Stimulated activated CD4-positive, alpha-beta T cell treated with anti-CD3 and anti-CD28 coated beads, TNF-alpha, amount 100 ng/mL, for 48 hours (primary cell): ENCODE results near the gene TADA2A.

Experiments
- DNase-seq, 3 donors: peaks; one replicate each; pipeline ENCODE4 v3.0.0-alpha.2; 2020; ENCODE audit warnings: low read depth in 3 of 3

Gene TADA2A

GRCh38 chr17:37406635-37407461 lies at the start of gene TADA2A, which contains the start of gene ACACA:
TADA2A (plus strand) TSS chr17:37406886; CDS start chr17:37411366, 4,480 bp downstream.
ACACA (minus strand) TSS chr17:37406836; CDS start chr17:37406299, 537 bp downstream.
- peak; percentile 52 to 76 (median 66) for DNase-seq

DNA sequence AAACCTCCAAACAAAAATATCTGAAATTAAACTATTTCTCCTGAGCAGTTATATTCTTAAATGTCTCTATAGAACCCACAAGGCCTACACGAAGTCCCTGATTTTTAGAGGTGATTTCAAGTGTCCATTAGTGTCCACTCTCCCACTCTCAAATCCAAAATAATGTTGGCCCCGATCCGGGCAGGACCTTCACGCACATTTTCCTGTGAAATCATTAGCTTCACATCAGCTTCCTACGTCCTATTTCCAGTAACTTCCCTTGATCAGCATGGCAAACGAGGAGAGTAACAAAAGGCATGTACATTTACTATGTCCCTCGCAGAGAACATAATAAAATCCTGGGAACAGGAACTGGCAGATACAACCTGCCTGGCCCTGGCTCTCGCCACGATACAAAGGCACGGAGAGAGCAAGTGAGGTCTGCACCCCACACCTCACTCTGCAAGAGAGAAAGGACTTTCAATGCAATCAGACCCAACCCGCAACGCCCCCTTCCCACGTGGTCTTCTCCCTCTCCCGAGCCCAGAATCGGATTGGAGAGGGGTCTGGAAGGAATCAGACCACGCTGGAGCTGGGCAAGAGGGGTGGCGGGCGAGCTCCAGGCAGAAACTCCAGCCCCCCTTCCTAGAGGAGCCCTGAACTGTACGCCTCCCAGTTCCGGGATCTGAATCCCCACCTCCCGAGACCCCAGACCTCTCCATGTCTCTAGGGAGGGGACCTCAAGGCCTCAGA lies 48.4 kb upstream of the TADA2A start:
- peak in 2 of 3 donors; percentile 17 to 25 for DNase-seq

DNA sequence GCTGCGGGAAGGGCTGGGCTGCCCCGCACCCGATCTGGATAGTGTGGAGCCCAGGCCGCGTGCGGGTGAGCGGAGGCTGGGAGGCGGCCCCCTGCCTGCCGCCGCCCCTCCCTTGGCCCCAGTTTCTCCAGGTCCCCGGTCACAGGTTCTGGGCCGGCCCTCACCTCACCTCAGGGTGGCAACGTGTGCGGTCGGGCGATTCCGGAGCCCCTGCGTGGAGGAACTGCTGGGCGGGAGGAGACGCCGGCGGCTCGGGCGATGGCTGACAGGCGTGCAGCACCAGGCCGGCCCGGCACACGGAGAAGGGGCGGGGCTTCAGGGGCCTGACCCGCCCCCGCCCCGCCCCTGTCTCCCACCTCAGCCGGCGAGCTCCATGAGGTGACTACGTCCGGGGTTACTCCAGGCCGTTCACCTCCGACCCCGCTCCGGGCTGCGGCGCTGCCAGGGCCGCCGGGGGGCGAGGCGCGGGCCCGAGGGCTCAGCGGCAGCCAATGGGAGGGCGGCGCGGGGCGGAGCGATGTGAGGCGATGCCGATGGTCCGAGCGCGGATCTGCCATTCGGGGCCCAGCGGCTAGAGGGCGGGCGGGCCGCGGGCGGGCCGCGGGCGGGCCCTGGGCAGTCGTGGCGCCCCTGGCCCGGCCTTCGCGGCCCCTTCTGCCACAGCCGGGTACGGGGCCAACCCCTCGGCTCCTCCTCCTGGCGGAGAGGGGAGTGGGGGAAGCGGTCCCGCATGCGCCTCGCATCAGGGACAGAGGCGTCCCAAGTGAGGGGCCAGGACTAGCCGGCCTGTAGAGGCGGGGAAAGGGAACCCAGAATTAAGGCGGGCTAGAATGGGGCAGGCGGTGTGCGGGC lies 47.6 kb upstream of the TADA2A start:
- DNase-seq = peak; percentile 79 to 92 (median 90)

- DNase-seq = no peak
These were observed 47.0 kb upstream of the TADA2A start for GRCh38 chr17:37359682-37360188.

DNA sequence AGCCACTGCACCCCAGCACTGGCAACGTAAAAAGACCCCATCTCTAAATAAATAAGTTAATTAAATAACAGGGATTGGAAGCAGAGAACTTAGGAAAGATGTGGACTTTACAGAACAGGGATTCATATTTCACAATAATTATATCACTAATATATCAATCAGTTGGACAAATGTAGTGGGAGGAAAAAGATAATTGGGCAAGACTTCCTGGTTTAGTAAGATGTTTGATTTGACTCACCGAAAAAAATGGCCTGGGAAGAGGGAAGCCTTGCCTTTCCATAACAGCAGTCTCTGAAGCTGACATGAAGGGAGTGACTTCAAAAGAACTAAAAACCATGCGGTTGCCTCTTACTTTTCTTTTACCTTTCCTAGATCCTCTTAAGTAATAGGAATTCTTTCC lies 46.1 kb upstream of the TADA2A start:
- no peak for DNase-seq

- no peak for DNase-seq
These were observed 45.1 kb upstream of the TADA2A start for GRCh38 chr17:37361543-37361942.

DNA sequence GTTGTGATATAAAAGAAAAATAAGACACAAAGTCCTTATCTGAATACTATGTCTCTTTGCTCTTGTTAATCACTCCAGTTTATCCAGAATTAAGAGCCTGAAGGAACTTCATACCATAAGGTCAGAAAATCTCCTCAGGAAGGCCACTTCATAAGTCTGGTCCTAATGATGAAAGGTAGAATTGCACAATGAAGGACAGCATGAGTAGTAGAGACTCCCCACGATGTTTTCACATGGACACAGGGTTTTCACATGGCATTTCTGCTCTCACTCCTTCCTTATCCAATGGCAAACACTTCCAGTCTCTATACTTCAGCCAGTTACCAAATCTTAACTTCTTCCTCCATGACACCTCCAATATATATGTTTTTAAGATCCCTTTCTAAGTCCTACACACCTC lies 41.1 kb upstream of the TADA2A start:
- no peak for DNase-seq

DNA sequence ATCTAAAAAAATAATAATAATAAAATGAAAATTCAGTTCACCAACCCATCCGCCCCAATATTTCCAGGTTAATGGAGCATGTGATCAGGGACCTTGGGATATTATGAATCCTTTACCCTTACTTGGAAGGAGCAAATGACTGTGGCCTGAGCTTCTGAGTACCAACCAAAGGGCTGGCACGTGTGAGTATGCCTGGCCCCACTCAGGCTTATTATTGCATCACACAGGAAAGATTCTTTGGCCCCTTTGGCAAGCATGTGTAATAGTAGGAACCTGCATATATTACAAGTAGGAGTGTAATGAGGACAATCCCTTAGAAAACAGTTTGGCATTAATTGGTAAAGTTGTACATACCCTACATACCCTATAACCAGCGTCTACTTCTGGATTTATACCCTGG lies 38.1 kb upstream of the TADA2A start:
- no peak for DNase-seq

- peak; percentile 36 to 49 (median 40) for DNase-seq
These were observed 33.0 kb upstream of the TADA2A start for GRCh38 chr17:37373530-37374159.

- DNase-seq = no peak
These were observed 31.0 kb upstream of the TADA2A start, which contains the start of gene C17orf78 for GRCh38 chr17:37375706-37376105. C17orf78 (plus strand) TSS chr17:37375985; CDS start chr17:37376093, 108 bp downstream.

GRCh38 chr17:37382056-37382455 lies 24.6 kb upstream of the TADA2A start:
- no peak for DNase-seq

GRCh38 chr17:37384560-37385149 lies 22.0 kb upstream of the TADA2A start:
- DNase-seq = no peak

DNA sequence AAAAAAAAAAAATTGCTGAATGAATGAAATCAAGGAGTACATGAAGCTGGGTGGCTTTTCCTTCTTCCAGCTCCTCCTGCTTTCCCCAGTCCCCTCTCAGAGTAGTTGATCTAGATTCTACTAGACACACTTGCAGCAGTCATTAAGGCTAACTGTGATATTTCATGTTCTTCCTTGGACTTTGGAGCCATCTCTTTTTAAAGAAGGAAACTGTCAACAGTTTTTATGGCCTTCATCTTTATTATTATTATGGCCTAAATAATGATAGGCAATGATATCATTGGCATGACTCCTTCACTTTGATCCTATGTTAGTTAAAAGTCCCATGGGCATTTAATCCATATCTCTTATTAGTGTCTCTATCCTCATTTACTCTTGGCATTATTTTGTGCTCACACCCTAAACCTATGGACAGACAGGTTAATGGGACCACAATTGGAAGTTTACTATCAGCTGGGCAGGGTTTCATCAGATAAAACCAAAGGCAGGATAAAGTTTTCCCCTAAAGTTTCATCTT lies 21.2 kb upstream of the TADA2A start:
- no peak for DNase-seq

GRCh38 chr17:37386462-37386861 lies 20.2 kb upstream of the TADA2A start:
- no peak for DNase-seq

- no peak for DNase-seq
These were observed 18.4 kb upstream of the TADA2A start for GRCh38 chr17:37388266-37388665.

DNA sequence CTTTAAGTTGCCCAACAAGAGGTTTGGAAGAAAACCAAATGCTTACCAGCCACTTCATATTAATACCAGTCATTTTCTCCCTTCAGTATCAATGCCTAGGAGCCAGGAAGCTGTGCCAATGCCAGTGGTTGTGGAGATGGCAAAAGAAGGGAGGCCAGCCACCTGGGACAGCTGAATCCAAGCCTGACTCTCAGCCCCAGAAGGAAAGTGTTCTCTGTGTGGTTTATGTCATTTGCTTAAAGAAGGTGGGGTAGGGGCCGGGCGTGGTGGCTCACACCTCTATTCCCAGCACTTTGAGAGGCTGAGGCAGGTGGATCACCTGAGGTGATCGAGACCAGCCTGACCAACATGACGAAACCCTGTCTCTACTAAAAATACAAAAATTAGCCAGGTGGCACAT lies 17.5 kb upstream of the TADA2A start:
- DNase-seq = no peak

GRCh38 chr17:37391146-37391545 lies 15.5 kb upstream of the TADA2A start:
- DNase-seq = no peak

DNA sequence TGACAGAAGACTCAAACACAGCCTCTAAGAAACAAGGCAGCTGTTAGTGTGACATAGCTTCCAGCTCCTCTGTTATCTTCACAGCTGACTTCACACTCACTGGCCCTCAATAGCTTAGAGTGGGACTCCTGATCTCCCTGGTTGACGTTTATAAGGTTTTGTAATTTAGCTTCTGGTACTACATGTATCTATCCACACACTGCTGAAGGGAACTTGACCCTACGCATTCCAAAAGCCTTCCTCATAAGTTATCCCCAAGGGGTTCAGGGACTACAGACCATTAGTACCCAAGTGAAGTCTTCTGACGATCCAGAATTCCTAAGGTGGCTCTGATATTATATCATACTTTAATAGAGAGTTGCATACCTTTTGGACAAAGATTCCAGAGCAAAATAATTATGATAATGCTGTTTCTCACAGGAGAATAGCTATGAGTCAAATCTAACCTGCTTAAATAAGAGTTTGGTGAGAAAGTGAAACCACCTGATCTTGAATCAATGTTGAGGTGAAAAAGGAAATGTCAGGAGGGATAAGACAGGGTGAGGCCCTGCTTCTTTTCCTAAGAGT lies 14.6 kb upstream of the TADA2A start:
- DNase-seq = no peak

DNA sequence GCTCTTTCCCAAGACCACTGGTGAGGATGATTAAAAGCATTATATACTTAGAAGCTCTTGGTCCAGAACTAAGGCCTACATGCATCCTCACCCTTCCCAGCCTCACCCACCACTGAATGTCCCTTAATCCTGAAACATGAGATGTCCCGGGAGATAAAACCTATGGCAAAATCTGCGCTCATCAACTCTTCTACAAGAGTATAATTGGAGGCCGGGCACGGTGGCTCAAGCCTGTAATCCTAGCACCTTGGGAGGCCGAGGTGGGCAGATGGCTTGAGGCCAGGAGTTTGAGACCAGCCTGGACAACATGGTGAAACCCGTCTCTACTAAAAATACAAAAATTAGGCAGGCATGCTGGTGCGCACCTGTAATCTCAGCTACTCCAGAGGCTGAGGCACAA lies 13.3 kb upstream of the TADA2A start:
- no peak for DNase-seq

DNA sequence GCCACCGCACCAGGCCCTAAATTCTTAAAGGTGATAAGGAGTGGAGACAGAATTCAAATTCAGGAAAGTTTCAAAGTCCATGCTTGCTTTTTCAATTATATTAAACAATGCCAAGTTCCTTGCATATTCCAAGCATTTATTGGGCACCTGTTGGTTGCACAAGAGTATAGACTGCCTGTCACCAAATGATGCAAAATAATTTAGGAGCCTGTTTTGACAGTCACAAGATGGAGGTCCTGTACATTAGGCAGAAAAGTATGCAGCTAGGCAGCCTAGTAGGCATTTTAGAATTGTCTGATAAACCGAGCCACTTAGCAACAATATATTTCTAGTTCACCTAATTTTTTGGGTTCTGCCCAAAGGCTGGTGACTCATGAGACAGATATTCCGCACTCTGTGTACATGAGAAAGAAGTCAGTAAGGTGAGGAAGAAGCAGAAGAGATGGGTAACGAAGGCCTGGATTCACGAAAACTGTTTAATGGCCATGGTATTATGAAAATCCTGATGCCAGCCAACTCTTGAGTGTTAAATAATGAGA lies 7.4 kb upstream of the TADA2A start:
- DNase-seq = no peak
